NOMO-1 treated with DMSO at 0.1 percent for 48 hours (cell line): ENCODE results near the gene BIN2.
"Not testable (repeated sequence)": the region's sequence is repeated elsewhere in the genome, so short reads cannot be mapped to it uniquely, and the experiment has no call there.

ENCODE experiments used
- DNase-seq: peaks from one replicate; lab custom pipeline; 2025; ENCODE audit not compliant: unreplicated experiment; lab: John Stamatoyannopoulos, UW

BIN2 gene

GRCh38 chr12:51346581-51346980, 22.6 kb upstream of the BIN2 start, which contains the start of gene CELA1:
TSS of gene CELA1 (minus strand) at chr12:51346679. CDS start at chr12:51346638, 41 bp downstream.
- DNase-seq, result no peak

GRCh38 chr12:51345681-51346080, 21.7 kb upstream of the BIN2 start:
- DNase-seq, result no peak

- DNase-seq, result no peak
These were observed 19.2 kb upstream of the BIN2 start for GRCh38 chr12:51343201-51343600.

- DNase-seq, result no peak
These were observed 18.4 kb upstream of the BIN2 start for GRCh38 chr12:51342416-51342815.

- DNase-seq, result peak; percentile 78
These were observed 17.5 kb upstream of the BIN2 start for GRCh38 chr12:51341251-51342007.

GRCh38 chr12:51339750-51340149, 15.8 kb upstream of the BIN2 start:
- DNase-seq, result no peak

GRCh38 chr12:51337336-51337735, 13.4 kb upstream of the BIN2 start:
- not testable (repeated sequence) for DNase-seq

GRCh38 chr12:51335931-51336330, 12.0 kb upstream of the BIN2 start:
- DNase-seq, result peak; percentile 93

GRCh38 chr12:51334764-51335163, 10.8 kb upstream of the BIN2 start:
- DNase-seq, result no peak

GRCh38 chr12:51333536-51333935, 9.6 kb upstream of the BIN2 start:
- no peak for DNase-seq

GRCh38 chr12:51330186-51330585, 6.2 kb upstream of the BIN2 start:
- no peak for DNase-seq

- DNase-seq, result peak; percentile 52
These were observed 5.8 kb upstream of the BIN2 start for GRCh38 chr12:51329742-51330141.

GRCh38 chr12:51328587-51328986, 4.6 kb upstream of the BIN2 start:
- DNase-seq, result no peak

- DNase-seq, result peak; percentile 99
These were observed 2.9 kb upstream of the BIN2 start for GRCh38 chr12:51326698-51327439.

- DNase-seq, result no peak
These were observed 979 bp upstream of the BIN2 start for GRCh38 chr12:51324953-51325352.

- DNase-seq, result peak; percentile 42
These were observed 535 bp downstream of the BIN2 start for GRCh38 chr12:51323317-51323960.

GRCh38 chr12:51322452-51322851, 1.5 kb downstream of the BIN2 start:
- DNase-seq, result no peak

GRCh38 chr12:51321882-51322281, 2.1 kb downstream of the BIN2 start:
- DNase-seq, result no peak

GRCh38 chr12:51320695-51321320, 3.2 kb downstream of the BIN2 start:
- no peak for DNase-seq

GRCh38 chr12:51320311-51320694, 3.7 kb downstream of the BIN2 start:
- DNase-seq, result no peak

- DNase-seq, result peak; percentile 95
These were observed 5.0 kb downstream of the BIN2 start for GRCh38 chr12:51318846-51319599.
